HG03097 (cell line): ENCODE results near the gene STAT3.

Source experiments
- ATAC-seq: cut with Tn5 transposase; IDR thresholded peaks from one replicate; pipeline ENCODE4 v1.9.1; 2021; ENCODE audit not compliant: unreplicated experiment, low FRiP score

The STAT3 gene

DNA sequence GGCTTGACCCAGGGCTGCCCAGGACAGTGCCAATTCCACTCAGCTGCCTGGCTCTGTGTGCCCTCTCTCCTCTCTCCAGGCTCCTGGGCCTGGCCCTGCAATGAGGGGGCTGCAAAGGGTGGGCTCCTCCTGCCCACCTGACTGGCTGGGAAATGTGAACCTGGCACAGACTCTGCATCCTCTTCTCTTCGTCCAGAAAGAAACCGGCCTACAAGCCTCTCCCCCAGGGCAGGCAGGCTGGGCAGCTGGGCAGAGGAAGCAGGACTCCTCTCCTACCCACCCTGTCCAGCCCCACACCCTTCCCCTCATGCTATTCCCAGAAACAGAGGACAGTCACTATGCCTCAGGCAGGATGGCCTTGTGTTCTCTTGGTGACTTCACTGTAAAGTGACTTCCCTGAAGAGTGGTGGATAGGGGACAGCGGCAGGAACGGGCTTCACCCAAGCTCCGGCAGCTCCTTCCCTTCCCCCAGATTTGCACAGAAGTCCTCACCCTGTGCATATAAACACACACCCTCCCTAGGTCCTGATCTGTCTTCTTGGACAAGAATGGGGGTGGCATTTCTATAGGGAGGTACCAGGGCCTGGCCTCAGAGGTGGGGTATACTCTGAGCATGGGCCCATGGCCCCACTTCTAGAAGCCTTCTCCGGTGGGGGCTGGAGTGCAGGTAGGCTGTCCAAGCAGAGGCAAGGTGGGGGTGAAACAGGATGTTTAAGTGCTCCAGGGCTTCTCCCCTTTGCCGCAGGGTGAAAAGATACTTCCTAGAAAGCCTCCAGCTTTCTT is 104.8 kb downstream of the STAT3 start:
- ATAC-seq, result no peak

DNA sequence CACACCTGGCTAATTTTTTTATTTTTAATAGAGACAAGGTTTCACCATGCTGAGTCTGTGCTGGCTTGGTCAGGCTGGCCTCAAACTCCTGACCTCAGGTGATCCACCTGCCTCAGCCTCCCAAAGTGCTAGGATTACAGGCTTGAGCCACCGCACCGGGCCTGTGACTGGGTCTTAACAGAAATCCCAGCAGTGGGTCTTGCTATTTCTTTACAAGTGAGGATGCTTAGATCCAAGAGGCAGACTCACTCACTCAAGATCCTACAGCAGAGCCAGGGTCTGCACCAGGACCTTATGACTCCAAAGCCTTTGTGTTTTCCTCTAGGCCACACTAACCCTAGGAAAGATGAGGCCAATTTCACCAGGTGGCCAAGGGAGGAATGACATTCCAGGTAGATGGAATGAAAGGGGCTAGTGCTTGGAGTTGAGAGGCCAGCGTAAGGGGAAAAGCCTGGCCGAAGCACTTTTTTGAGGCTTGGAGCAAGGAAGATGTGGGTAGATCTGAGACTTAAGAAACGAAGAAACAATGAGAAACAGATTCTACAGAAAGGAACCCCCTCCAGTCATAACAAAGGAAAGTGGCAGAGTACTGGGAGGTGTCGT is 105.7 kb downstream of the STAT3 start:
- ATAC-seq, result no peak

DNA sequence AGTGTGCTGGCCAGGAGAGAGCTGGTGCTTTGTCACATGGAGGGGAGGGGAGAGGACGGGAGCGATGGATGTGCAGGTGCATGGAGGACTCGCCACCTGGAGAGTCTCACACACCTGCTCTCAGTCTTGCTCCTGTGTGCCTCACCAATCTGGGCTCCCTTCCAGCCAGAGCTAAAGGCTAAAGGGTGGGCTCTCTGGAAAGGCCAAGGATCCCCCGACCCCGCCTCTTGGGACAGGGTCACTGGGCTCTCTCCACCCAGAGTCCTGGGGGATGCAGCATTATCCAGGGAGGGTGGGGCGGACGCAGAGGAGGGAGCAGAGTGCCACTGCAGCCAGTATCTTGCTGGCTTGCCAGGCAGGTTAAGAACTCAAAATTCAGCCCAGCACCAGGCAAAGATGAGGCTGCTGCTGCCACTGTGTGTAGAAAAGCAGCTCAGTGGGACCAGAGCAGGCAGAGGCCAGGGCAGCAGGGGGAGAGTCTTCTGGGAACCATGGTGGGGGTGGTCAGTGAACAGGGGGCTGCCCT is 106.6 kb downstream of the STAT3 start:
- no peak for ATAC-seq

- ATAC-seq, result no peak
Observed at GRCh38 chr17:42279776-42280630, 108.2 kb downstream of the STAT3 start.

GRCh38 chr17:42277342-42277712 is 110.9 kb downstream of the STAT3 start:
- no peak for ATAC-seq

- peak; percentile 12 for ATAC-seq
Observed at GRCh38 chr17:42276609-42277341, 111.5 kb downstream of the STAT3 start.

DNA sequence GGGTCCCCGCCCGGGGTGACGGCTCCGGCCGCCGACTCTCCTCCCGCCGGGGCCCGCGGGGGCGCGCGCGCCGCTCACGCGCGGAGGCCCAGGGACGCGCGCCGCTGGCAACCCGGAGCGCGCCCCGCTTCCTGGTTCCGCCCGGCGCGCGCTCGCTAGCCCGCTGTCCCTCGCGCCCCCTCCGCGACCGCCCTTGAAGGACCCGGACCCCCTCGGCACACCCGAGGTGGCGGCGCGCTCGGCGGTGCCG is 112.0 kb downstream of the STAT3 start, which contains the start of gene STAT5B:
STAT5B (minus strand) TSS at position 33 of the 250 bp plus-strand sequence. CDS start 44,264 bp downstream, outside the sequence.
- ATAC-seq, result peak; percentile 49

DNA sequence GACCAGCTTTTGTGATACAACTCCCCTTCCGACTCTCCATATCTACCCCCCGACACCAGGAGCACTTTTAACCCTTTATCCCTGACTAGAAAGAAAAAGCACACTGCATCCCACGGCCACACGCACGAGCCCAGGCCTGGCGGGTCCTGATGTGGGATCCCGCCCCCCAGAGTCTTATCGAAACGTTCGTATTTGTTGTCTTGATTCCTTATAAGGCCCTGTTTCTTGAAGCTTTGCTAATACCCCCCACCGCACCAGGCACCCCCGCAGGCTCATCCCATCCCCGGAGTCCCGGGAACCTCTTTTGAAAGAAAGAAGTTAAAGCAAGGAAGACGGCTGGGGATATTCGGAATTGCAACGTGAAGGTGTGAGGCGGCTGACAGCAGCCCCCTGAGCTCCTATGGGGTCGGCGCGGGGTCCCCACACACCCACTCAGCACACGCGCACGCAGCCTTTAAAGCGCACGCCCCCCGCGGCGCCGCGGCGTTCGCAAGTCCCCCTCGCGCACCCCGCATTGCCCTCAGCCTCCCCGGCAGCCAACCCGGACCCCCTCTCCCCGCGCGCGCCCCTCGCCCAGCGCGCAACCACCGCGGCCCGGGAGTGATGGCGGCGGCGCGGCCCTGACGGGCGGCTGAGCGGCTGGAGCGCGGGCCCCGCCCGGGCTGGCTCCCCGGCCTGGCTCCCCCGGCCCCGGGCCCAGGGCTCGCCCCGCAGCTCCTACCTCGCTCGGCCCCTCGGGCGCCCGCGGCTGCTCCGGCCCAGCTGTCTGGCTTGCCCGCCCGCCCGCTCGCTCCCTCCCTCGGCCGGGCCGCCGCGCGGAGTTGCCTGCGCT is 112.5 kb downstream of the STAT3 start:
- peak; percentile 38 for ATAC-seq

DNA sequence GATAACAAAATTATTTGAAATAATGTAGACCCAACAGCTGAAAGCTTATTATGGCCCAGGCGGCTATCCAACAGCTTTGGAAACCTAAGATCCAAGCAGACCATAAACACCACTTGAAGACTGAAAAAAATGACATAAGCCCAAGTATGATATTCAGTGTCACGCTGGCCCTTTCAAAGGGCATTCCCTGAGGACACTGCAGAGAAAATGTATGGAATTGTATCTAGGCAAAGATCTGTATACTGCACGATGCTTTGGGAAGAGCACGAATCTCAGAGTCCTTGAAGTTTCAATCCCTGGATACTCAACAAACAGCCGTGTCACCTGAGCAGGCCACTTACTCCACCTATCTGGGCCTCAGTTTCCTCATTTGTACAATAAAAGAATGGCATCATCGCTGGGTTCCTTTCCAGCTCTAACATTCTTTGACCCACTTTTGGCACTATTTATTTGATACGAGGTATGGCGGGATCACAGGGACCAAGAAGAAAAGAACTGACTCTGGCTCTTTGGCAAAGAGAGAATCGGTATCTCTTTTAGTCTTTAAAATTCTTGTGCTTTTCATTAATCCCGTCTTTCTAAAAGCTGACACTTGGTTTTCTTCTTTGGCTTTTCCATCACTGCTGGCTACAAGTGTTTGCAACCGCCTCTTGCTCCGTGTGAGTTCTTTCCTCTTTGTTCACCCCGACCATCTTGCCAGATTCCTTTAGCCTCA is 113.3 kb downstream of the STAT3 start:
- ATAC-seq, result no peak

- no peak for ATAC-seq
Observed at GRCh38 chr17:42274253-42274542, 114.0 kb downstream of the STAT3 start.

- no peak for ATAC-seq
Observed at GRCh38 chr17:42273474-42274252, 114.6 kb downstream of the STAT3 start.

GRCh38 chr17:42272162-42272907 is 115.9 kb downstream of the STAT3 start:
- ATAC-seq, result no peak

GRCh38 chr17:42271779-42272035 is 116.5 kb downstream of the STAT3 start:
- no peak for ATAC-seq

- no peak for ATAC-seq
Observed at GRCh38 chr17:42271006-42271778, 117.0 kb downstream of the STAT3 start.

- no peak for ATAC-seq
Observed at GRCh38 chr17:42270596-42270995, 117.6 kb downstream of the STAT3 start.

- no peak for ATAC-seq
Observed at GRCh38 chr17:42270170-42270535, 118.1 kb downstream of the STAT3 start.

DNA sequence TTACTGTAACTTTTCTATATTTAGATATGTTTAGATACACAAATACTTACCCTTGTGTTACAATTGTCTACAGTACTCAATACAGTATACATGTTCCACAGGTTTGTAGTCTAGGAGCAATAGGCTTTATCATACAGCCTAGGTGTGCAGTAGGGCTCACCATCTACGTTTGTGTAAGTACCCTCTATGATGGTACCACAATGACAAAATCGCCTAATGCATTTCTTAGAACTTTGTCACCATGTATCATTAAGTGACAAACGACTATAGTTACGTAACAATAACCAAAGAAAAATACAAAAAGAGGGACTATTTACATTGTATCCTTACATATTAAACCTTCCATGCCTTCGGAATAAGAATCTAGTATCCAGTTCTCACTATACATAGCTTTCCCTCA is 120.0 kb downstream of the STAT3 start:
- ATAC-seq, result no peak
